HG02798 (cell line): ENCODE measurements around the gene HS3ST4.
"Not testable (repeated sequence)": the region's sequence is repeated elsewhere in the genome, so short reads cannot be mapped to it uniquely, and the experiment has no call there.

Experiments used
- ATAC-seq: cut with Tn5 transposase; IDR thresholded peaks from one replicate; pipeline ENCODE4 v1.9.1; 2021; ENCODE audit warnings: mild to moderate bottlenecking; ENCODE audit not compliant: unreplicated experiment, poor library complexity

The HS3ST4 gene

DNA sequence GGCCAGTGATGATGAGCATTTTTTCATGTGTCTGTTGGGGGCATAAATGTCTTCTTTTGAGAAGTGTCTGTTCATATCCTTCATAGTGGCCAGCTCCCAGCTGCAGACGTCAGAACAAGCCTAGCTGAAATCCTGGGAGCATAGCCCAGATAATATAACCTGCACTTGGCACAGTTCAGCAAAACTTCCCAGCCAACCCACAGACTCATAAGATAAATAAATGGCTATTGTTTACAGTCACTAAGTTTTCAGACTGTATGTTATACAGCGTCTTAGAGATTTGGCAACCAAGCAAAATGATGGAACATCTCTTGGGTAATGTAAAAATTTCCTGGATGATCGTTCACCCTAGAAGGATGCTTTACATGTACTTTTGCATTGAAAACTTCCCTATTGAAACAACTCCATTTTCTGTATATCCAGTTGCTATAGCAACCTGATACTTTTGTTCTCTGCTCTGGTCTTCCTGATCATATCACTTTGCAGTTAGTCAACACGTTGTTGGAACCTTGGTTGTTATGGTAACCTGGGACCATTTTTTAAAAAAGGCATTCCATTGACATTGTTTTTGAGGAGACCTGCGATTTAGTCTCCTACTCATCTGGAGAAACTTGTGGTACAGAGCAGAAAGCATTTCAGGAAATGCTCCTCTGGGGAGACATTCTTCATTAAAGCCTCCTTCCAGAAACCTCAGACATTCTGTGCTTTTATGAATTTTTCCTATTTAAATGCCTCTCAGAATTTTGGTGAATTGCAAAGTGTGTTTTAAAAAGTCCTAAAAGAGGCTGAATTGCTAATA is 378.7 kb downstream of the HS3ST4 start:
- no peak for ATAC-seq

DNA sequence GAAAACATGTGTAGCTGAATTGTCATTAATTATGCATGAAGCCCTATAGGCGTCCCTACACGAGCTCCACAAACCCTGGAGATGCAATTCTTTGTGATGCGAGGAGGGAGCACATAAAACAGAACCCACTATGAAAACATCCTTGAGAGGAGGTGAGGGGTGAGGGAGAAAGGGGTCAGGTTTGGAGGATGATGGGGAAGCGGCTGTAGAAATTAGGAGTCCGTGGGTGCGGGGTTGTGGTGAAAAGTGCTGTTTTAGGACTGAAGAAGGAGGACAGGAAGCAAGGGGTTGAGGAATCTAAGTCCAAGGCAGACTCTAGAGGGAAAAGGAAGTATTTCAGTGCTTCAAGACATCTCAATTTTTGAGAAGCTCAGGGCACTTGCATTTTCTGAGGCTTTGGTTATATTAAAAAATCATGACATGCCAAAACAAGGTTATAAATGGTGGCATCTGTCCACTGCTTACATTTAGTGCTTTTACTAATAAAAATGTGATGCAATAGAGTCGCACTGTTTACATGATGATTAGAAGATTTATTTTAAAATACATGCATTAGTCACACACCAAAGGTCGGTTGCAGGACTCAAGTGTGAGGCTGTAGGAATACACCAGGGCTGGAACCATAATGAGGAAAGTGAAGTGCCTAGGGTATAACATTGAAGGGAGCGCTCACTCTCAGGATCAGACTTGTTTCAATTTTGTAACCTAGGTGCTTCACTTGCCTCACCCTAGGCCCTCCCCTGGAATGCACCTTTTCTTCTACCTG is 379.5 kb downstream of the HS3ST4 start:
- ATAC-seq, result no peak

DNA sequence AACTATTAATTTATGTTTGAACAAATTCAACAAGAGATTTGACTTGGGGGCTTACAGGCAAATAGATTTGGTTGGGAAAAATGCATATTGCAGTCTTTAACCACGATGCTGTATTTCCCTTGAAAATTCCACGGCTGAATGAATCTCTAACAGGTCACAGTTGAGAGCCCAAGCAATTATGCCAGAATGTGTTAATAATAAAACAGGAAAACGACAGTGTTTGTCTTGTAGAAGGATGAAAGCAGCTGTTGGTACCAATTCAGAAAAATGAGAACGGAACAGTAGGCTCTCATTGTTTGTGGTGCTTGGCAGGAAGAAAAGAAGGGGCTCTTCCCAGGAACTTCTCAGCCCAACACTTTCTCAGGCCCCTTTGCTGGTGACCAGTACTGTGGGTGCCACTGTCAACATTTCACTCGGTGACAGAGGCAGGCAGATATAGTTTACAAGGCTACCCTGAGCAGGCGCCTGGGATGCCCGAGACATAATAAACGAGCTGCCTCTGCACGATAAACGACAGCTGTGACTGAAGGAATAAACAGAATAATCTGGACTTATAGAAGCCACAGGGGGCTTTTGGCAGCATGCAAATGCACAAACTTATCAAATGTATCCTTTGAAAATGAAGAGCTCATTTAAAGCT is 387.1 kb downstream of the HS3ST4 start:
- no peak for ATAC-seq

DNA sequence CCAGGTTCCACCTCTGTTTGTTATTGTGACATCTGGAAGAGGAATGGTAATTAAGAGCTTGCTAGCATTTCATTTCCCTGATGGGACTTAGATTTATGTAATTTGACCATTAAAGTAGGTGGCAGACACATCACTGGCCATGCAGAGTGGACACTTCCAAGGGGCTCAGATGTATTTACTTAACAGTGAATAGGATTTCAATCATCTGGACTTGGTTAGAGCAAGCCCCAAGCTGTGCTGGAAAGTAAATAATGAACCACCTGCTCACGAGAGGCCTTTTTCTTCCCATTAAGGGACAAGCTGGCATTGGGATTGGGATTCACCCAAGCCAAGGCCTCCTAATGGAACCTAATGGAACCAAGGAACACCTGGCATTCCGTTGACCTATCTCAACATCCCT is 395.3 kb downstream of the HS3ST4 start:
- ATAC-seq, result no peak

DNA sequence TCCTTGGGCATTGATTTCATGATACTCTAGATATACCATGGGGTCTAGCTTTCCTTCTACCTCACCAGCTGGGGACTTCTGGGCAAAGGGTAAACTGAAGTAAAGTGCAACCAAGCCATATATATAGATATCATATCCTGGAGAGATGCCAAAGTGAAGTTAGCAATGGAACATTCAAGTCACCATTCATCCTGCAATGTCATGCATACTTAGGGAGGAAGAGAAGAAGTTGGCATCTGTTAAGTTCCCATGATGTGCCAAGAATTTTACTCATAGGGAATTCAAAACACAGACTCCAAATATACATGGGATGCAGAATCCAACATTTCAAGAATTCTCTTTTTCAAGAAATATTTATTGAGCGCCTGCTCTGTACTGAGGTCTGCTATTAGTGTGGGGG is 399.8 kb downstream of the HS3ST4 start:
- ATAC-seq, result no peak

DNA sequence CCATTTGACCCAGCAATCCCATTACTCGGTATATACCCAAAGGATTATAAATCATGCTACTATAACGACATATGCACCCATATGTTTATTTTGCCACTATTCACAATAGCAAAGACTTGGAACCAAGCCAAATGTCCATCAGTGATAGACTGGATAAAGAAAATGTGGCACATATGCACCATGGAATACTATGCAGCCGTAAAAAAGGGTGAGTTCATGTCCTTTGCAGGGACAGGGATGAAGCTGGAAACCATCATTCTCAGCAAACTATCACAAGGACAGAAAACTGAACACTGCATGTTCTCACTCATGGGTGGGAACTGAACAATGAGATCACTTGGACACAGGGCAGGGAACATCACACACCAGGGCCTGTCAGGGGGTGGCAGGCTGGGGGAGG is 406.4 kb downstream of the HS3ST4 start:
- ATAC-seq, result not testable (repeated sequence)

DNA sequence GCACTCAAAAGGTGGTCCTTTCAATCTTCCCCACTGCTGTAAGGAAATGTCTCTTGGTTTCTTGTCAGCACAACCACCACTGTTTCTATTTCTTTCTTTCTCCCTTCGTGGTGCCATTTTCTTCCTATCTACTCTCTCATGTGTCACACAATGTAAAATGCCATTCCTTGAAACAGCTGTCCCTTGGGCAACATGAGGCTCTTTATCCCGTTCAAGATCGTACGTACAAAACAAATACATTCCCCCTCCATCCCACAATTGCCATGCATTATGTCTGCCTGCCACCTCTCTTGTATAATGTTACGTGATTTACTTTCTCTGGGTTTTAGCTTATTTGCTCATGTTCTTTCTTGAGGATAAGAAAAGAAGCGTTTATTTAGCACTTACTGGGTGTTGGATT is 410.6 kb downstream of the HS3ST4 start:
- ATAC-seq, result no peak

DNA sequence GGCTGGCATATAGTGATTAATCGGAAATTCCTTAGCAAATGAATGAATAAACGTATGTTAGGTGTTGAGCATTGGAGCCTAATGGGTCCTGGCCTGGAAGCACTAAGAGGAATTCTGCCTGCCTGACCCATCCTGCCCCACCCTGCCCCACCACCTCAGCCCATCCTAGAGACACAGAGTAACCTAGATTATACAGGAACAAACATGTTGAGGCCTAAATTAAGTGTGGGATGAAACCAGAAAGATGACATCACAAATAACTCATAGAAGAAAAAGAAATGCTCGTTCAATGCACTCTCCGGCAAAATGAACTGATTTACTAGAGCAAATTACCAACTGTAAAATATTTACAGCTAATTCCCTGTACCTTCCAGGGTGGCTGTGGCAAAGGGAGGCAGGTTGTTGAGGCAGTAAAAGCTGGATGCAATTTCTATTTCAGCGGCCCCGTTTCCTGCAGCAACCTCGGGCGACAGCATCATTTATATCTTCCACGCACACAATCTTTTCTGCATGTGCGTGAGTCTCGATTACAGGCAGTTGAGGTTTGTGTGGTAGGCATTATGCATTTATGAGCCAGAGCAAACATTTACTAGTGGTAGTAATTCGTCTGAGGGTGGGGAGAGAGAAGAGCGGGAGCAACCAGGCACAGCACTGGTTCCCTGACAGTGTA is 417.2 kb downstream of the HS3ST4 start:
- no peak for ATAC-seq

DNA sequence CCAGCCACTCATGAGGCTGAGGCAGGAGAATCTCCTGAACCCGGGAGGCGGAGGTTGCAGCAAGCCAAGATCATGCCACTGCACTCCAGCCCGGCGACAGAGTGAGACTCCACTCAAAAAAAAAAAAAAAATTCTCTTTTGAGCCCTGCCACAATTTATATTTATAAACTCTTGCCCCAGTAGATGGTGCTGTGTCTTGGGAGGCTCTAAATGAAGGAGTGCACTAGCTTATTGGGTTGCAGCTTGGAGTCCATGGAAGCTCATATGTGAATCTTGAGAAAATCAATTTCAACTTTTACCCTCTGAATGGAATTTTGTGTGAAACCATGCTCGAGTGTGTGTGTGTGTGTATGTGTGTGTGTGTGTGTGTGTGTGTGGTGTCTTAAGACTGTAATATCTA is 420.1 kb downstream of the HS3ST4 start:
- no peak for ATAC-seq

DNA sequence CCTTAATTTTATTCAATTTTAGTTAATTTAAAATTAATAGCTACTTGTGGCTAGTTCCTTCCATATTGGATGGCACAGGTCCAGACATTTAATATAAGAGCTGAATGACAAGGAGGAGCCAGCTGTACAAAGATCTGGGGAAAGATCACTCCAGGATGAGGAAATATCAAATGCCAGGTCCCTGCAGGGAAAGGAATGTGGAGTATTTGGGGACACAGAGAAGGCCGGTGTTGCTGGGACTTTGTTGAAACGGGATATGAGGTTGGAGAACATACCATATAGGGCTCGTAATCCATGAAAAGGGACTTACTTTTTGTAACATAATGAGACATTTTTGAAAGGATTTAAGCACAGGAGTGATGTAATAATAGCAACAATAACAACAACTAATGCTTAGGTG is 426.8 kb downstream of the HS3ST4 start:
- ATAC-seq, result no peak

DNA sequence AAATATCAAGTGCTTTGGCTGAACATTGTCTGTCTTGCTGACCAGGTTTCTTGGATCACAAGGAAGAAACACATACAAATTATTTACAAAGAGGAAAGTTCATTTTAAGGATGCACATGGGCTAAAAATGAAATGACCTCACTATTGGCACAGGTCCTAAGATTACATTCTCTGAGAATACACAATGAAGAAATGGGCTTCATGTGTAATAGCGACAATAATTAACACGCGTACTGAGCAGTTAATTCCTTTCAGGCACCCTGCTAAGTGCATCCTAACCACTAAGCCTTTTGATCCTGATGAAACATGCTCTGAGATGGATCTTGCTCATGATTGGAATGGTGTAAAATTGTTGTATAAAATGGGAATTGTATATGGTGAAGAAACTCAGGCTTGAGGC is 429.0 kb downstream of the HS3ST4 start:
- no peak for ATAC-seq

DNA sequence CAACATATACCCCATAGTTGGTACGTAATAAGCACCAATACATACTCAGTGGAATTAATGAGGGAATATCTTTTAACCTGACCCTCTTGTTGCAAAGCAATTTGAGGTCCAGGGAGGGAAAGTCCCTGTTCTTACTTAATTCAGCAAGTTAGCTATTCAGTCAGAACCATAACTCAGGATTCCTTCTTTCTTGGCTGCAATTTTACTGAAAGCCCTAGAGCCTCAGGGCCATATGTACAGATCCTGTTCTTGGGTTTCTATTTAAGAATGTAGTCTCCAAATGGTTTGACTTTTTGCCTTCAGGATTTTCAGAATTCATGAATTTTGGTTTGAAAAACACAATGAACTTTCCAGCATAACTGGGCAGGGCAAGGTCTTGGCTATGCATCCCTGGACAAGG is 436.5 kb downstream of the HS3ST4 start:
- no peak for ATAC-seq

DNA sequence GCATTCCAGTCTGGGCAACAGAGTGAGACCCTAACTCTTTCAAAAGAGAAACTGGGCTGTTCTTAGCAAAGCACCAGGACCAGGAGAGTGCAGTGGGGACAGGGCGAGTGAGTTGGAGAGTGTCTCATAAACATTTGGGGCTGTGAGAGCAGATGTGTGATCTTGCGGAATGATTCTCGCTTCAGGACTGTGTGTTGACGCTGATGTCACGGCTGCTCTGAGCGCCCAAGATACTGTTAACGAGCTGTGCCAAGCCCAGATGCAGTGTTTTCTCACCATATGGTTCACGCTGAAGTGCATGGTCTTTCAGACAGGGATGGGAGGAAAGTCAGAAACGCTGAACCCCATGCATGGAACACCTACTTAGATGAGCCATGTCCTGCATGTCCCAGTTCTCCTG is 438.2 kb downstream of the HS3ST4 start:
- ATAC-seq, result no peak

DNA sequence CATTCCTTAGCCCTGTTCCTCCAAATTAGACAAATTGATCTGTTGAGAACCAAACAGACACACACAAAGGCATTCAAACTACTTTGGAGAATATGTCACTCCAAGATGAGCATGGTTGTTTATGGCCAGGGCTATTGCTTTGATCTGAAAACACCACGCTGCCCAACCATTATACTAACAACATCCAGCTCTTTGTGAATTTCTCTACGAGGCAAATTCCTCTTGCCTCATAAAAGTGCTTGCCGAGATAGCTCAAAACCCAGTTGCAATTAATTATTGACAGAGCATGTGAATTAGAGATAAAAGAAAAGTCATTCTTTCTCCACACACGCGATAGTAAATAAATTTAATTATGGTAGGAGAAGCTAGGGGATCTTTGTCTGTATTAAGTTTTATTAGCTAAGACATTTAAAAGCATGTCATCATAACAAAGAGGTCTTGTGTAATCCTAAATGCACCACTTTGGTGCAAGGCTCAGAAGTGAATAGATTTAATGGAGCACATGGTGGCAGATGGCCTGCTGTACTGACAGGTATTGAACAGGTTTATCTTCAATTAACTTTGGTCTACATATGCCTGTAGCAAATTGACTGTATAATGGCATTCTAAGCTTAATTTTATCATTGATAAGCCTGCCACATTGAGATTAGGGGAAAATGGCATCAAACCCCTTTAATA is 441.8 kb downstream of the HS3ST4 start:
- no peak for ATAC-seq

DNA sequence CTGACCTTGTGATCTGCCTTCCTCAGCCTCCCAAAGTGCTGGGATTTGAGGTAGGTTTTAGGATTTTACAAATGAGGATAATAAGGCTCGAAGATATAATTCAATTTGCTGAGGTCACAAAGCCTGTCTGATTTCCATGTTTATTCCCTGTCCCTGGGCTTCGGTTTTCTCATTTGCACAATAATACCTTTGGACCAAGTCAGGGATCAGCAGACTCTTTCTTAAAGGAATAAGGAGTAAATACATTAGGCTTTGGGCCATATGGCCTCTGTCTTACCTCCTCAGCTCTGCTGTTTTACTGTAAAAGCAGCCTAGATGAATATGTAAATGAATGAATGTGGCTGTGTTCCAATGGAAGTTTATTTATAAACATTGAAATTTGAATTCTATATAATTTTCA is 442.8 kb downstream of the HS3ST4 start:
- ATAC-seq, result no peak

DNA sequence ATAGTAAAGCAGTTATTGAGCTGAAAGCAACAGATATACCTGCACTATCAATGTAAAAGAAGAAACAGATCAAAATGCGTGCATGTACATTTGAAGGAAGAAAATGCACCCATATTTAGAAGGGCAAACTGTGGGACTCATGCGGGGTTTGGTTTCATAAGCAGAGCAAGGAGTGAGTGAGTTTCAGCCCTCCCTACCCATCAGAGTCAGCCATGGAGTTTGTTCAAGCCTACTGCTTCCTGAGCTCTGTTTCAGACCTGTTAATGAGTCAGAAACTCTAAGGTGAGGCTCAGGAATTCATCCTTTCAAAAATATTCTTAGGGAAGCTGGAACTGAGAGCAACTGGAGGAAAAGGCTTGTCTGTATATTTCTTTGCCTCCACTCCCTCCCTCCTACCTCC is 446.2 kb downstream of the HS3ST4 start:
- ATAC-seq, result no peak

DNA sequence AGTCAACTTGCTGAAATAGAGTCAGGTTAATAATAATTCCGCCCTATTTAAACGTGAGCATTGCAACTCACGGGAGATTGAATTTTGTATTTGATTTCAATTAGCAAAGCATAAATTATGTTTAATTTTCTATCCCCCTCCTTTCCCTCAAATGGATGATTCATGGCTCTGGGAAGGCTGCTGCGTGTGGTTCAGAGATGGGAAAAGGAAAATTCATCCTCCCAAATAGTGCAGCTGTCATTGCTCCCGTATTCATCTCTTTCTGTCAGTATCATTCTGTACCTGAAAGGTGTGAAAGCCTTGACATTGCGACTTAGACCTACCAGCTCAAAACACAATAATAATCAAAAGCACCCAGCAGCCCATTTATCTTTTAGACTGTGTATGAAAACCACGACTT is 447.3 kb downstream of the HS3ST4 start:
- ATAC-seq, result no peak

DNA sequence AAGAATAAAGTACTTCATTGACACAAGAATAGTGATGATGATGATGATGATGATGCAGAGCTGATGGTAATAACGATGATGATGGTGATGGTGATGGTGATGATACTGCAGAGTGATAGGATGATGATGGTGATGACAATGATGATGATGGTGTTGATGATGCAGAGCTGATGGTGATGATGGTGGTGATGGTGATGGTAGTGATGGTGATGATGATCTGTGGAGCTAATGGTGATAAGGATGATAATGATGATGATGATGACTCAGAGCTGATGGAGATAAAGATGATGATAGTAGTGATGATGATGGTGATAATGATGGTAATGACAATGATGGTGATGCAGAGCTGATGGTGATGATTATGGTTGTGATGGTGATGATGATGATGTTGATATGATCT is 448.1 kb downstream of the HS3ST4 start:
- no peak for ATAC-seq

DNA sequence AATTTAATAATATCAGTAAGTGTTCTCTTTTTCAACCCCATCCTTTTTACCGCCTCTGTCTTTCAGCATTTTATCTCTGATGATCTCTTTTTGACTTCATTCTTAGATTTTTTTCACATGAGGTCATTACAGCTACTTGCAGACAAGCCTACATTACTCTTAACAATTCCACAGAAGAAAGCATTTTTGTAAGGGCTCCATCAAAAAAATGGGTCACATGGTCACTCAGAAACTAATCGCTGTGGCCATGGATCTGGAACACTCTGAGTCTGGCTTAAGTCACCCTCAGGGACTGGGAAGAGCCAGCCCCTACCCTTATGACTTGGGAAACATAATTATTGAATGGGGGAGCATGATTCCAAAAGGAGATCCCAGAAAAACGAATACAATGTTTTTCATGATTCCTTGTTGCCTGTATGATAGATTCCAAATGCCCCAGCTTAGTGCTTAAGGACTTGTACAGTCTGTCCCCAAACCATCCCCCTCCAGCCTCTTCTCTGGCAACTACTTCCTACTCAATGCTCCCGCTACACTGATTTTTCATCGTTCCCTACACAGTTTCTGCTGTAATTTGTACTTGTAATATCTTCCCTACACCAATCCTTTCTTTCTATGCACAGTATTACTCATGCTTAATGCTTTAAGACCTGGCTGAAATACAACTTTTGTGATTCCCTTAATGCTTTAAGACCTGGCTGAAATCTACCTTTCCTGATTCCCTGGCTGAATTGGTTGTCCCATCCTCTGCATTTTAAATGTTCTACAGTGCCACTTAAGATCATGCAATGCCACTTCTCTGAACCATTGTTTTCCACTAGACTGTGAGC is 457.8 kb downstream of the HS3ST4 start:
- ATAC-seq, result no peak
